Activated T-cell treated with anti-CD3 and anti-CD28 coated beads, Interleukin-2, amount 50 U/mL, for 72 hours (primary cell): ENCODE results near the gene AMFR. TPM values are rescaled to one million over a fixed set of nuclear protein-coding genes. Genes with fewer than 3 reads are reported as not detected.

Experiments used
- ATAC-seq, 2 donors: fragments of 150-1000 bp; cut with Tn5 transposase; replicated peaks in 1 of 2; 2 replicates each; pipeline ENCODE4 v1.10.0; 2021; ENCODE audit warnings: moderate library complexity in 2 of 2, mild to moderate bottlenecking in 1 of 2
- DNase-seq, 2 donors: peaks; one replicate each; pipeline ENCODE4 v3.0.0; 2021 to 2022; ENCODE audit warnings: mixed read lengths in 1 of 2
- H3K27ac Mint-ChIP-seq: one replicate; pipeline ENCODE4 v1.8.0; 2022; ENCODE audit warnings: mild to moderate bottlenecking, moderate library complexity, mixed read lengths
- H3K27me3 Mint-ChIP-seq: one replicate; pipeline ENCODE4 v1.8.0; 2022; ENCODE audit warnings: low read depth, mixed read lengths
- H3K36me3 Mint-ChIP-seq, 2 donors: one replicate each; pipeline ENCODE4 v1.8.0; 2022; ENCODE audit warnings: mixed read lengths in 2 of 2, mild to moderate bottlenecking in 1 of 2; ENCODE audit not compliant: insufficient read depth in 2 of 2
- H3K4me1 Mint-ChIP-seq: one replicate; pipeline ENCODE4 v1.8.0; 2022; ENCODE audit warnings: low read depth, mixed read lengths
- H3K4me3 Mint-ChIP-seq, 2 donors: one replicate each; pipeline ENCODE4 v1.8.0; 2022; ENCODE audit warnings: mild to moderate bottlenecking in 2 of 2, mixed read lengths in 2 of 2, moderate library complexity in 2 of 2
- H3K9me3 Mint-ChIP-seq, 2 donors: one replicate each; pipeline ENCODE4 v1.8.0; 2022; ENCODE audit warnings: mixed read lengths in 2 of 2
- total RNA-seq, 2 donors: library from RNA; stranded (reverse); gene quantifications; one replicate each; pipeline ENCODE4 v1.2.3, GENCODE V29; 2022

Gene AMFR
- total RNA-seq = 10 to 100 TPM; 70.1 to 75.0 TPM

DNA sequence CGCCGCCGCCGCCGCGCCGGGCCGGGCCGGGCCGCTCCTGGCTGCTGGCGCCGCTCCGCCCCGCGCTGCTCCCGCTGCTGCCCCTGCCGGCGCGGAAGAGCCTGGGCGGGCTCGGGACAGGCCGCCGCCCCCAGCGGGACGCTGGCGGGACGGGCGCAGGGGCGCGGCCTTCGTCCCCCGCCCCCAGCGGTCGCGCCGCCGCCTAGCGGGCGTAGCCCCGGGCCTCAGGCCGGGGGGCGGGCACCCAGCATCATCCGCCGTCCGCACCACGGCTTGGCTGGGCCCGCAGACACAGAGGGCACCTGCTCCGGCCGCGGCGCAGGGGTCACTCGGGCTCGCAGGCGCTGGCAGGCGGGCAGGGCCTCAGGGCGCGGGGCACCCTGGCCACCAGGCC lies at the start of gene AMFR:
AMFR (minus strand) TSS at position 107 of the 394 bp plus-strand sequence. CDS start 218 bp downstream, outside the sequence.
- ATAC-seq = peak; percentile 94 to 96
- peak within 1 kb of the TSS; percentile 96 for H3K27ac Mint-ChIP-seq
- peaks cover 51% of the 10 kb centered on the region for H3K4me1 Mint-ChIP-seq
- H3K4me3 Mint-ChIP-seq = peak within 1 kb of the TSS; percentile 90 to 99
- H3K9me3 Mint-ChIP-seq = no peaks in the 10 kb centered on the region
- H3K36me3 Mint-ChIP-seq = peaks cover under 1 to 4% of the 10 kb centered on the region in 2 donors
- no peaks in the 10 kb centered on the region for H3K27me3 Mint-ChIP-seq
- peak; percentile 82 to 86 for DNase-seq

DNA sequence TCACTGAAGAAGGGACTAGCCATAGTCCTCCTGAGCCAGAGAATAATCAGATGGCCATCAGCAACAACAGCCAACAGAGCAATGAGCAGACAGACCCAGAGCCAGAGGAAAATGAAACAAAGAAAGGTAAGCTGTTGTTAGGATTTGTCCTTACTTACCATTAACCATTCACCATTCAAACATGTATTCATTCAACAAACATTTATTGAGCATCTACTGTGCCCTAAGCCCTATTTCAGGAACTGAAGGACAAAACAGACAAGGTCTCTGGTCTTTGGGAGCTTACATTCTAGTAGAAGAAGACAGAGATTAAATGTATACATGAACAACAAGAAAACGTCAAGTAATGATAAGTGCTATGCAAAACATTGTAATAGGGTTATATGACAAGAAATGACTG lies 45.3 kb upstream of the AMFR start:
- Mint-ChIP-seq H3K27ac (peak overlapping the region; percentile 2), H3K36me3 (peaks cover 6 to 46% of the 10 kb centered on the region in 2 donors)

GRCh38 chr16:56470232-56470631 lies 44.9 kb upstream of the AMFR start:
- Mint-ChIP-seq H3K27ac (peak overlapping the region; percentile 8), H3K36me3 (peaks cover 6 to 45% of the 10 kb centered on the region in 2 donors), H3K9me3 (no peaks in the 10 kb centered on the region), H3K27me3 (no peaks in the 10 kb centered on the region), H3K4me1 (no peaks in the 10 kb centered on the region), H3K4me3 (no peak overlapping the region)
- ATAC-seq (no peak), DNase-seq (no peak)

More for the DNA sequence above, 45.3 kb upstream of the AMFR start:
- Mint-ChIP-seq H3K4me3 (no peak overlapping the region), H3K4me1 (no peaks in the 10 kb centered on the region), H3K27me3 (no peaks in the 10 kb centered on the region), H3K9me3 (no peaks in the 10 kb centered on the region)
- DNase-seq (no peak), ATAC-seq (no peak)

GRCh38 chr16:56469748-56470147 lies 44.4 kb upstream of the AMFR start:
- Mint-ChIP-seq H3K9me3 (no peaks in the 10 kb centered on the region), H3K4me3 (no peak overlapping the region), H3K4me1 (no peaks in the 10 kb centered on the region), H3K36me3 (peaks cover 6 to 41% of the 10 kb centered on the region in 2 donors), H3K27ac (peak overlapping the region; percentile 54), H3K27me3 (no peaks in the 10 kb centered on the region)
- DNase-seq (no peak), ATAC-seq (no peak)

- peaks cover 6 to 42% of the 10 kb centered on the region in 2 donors for H3K36me3 Mint-ChIP-seq
- H3K27me3 Mint-ChIP-seq = no peaks in the 10 kb centered on the region
- H3K27ac Mint-ChIP-seq = peak overlapping the region; percentile 88
- H3K4me3 Mint-ChIP-seq = no peak overlapping the region
- no peaks in the 10 kb centered on the region for H3K4me1 Mint-ChIP-seq
- no peaks in the 10 kb centered on the region for H3K9me3 Mint-ChIP-seq
- no peak for ATAC-seq
- DNase-seq = no peak
These were observed 43.5 kb upstream of the AMFR start for GRCh38 chr16:56468800-56469199.

DNA sequence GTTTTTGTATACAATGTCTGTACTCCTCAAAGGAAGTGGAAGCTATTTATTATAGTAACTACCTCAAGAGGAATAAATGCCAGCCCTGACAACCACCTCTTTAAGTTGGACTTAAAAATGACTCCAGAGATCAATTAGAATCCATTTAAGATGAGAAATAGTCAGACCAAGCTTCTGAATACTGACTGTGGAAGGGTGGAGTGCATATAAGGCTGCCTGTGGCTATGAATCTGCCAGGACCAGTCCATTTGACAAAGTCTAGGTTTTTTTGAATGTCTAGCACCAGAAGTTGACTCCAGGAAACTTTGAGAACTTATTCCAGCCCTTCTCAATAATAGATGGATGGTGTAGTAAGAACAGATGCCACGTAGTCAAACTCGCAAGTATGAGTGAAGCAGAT lies 41.0 kb upstream of the AMFR start:
- no peak overlapping the region for H3K4me3 Mint-ChIP-seq
- no peaks in the 10 kb centered on the region for H3K4me1 Mint-ChIP-seq

GRCh38 chr16:56463153-56463552 lies 37.8 kb upstream of the AMFR start:
- no peak for ATAC-seq
- no peak overlapping the region for H3K4me3 Mint-ChIP-seq
- H3K27me3 Mint-ChIP-seq = no peaks in the 10 kb centered on the region
- no peaks in the 10 kb centered on the region for H3K9me3 Mint-ChIP-seq
- no peak overlapping the region for H3K27ac Mint-ChIP-seq
- peaks cover 4 to 16% of the 10 kb centered on the region in 2 donors for H3K36me3 Mint-ChIP-seq
- H3K4me1 Mint-ChIP-seq = no peaks in the 10 kb centered on the region
- no peak for DNase-seq

More for the DNA sequence above, 41.0 kb upstream of the AMFR start:
- Mint-ChIP-seq H3K27me3 (no peaks in the 10 kb centered on the region), H3K9me3 (no peaks in the 10 kb centered on the region), H3K27ac (no peak overlapping the region), H3K36me3 (peaks cover 6 to 33% of the 10 kb centered on the region in 2 donors)
- DNase-seq (no peak), ATAC-seq (no peak)

DNA sequence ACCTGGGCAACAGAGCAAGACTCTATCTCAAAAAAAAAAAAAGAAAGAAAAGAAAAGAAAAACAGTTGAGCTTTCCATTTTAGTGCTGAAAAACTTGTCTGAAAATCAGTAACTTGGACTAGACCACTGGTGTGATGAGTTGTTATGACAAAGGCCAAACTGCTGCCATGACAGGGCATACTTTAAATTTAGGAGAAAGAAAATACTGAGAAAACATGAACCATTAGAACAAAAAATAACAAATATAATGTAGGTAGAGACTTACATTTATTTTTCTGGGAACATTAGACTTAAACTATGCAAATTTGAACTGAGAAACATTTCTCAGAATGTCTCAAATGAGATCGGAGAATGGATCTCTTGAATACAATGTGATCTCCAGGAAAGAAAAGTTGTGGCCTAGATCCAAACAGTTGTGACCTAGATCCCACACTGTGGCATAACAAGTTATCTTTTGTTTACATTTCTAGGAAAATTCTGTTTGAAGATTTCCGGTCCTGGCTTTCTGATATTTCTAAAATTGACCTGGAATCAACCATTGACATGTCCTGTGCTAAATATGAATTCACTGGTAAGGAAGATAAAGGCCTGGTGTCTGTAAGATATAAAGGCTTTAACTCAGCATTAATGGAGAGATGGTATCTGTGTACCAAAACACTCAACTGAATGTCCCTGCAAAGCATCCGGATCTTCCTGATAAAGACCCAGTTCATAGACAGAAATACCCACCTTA lies 36.9 kb upstream of the AMFR start:
- Mint-ChIP-seq H3K27ac (peak overlapping the region; percentile 54), H3K27me3 (no peaks in the 10 kb centered on the region), H3K4me3 (no peak overlapping the region), H3K4me1 (no peaks in the 10 kb centered on the region), H3K36me3 (peaks cover 3 to 12% of the 10 kb centered on the region in 2 donors), H3K9me3 (no peaks in the 10 kb centered on the region)
- ATAC-seq (no peak), DNase-seq (no peak)

GRCh38 chr16:56460101-56460500 lies 34.8 kb upstream of the AMFR start:
- Mint-ChIP-seq H3K36me3 (peaks cover 9 to 20% of the 10 kb centered on the region in 2 donors), H3K27ac (no peak overlapping the region), H3K4me1 (peaks cover 10% of the 10 kb centered on the region), H3K9me3 (no peaks in the 10 kb centered on the region), H3K27me3 (no peaks in the 10 kb centered on the region), H3K4me3 (no peak overlapping the region)
- ATAC-seq = no peak
- no peak for DNase-seq

DNA sequence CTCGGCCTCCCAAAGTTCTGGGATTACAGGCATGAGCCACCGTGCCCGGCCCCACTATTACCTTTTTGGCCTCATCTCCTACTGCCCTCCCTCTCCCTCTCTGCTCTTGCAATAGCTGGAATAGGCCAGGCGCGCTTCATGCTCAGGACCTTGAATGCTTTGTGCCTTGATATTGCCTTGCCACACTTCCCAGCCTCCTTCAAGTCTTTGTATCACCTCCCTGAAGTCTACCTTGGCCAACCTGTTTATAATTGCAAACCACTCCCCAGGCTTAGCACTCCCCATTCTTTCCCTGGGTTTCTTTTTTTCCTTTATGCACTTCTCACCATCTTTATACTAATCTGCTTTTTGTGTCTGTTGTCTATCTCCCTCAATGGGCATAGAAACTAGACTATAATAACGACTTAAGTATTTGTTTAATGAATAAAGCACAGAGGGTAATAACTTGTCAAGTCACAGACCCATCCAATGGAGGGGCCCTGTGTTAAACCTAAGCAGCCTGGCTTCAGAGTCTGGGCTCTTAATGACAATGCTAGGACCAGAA lies 32.7 kb upstream of the AMFR start:
- DNase-seq = no peak
- H3K4me1 Mint-ChIP-seq = peaks cover 10% of the 10 kb centered on the region
- peaks cover 13 to 31% of the 10 kb centered on the region in 2 donors for H3K36me3 Mint-ChIP-seq
- no peak overlapping the region for H3K4me3 Mint-ChIP-seq
- ATAC-seq = no peak
- no peaks in the 10 kb centered on the region for H3K9me3 Mint-ChIP-seq
- H3K27ac Mint-ChIP-seq = no peak overlapping the region
- H3K27me3 Mint-ChIP-seq = no peaks in the 10 kb centered on the region

- Mint-ChIP-seq H3K4me3 (peak overlapping the region; percentile 92 to 93), H3K4me1 (peaks cover 56% of the 10 kb centered on the region), H3K36me3 (peaks cover 20 to 43% of the 10 kb centered on the region in 2 donors), H3K27me3 (no peaks in the 10 kb centered on the region), H3K9me3 (no peaks in the 10 kb centered on the region), H3K27ac (peak overlapping the region; percentile 100)
- peak; percentile 27 to 40 for ATAC-seq
- peak; percentile 6 to 10 for DNase-seq
These were observed 26.7 kb upstream of the AMFR start for GRCh38 chr16:56451753-56452689.

DNA sequence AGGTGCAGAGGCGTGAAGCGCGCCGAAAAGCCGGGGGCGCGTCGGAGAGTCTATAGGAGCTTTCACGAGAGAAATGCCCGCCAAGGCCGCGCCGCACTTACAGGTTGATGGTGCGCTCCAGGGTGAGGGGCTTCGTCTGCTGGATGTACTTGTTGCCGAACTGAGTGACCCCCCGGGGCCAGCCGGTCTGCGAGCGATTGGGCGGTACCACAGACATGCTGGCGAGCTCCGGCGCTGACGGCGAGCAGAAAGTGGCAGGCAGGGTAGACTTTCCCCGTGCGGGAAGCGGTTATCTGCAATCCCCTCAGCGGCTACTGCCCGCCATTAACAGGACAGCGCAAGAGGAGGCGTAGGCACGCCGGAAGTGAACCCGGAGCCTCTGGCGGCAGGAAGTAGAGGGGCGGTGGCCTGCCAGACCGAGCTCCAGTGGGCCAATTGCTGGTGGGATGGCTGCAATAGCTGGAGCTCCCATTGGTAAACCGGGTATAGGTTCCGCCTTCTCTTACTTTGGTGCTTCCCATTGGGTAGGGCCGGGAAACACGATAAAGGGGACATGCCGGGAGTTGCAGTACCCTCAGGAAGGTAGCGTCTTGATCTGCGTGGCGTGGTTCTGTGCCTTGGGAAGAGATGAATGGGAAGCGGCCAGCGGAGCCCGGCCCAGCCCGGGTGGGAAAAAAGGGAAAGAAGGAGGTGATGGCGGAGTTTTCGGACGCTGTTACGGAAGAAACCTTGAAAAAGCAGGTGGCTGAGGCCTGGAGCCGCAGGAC lies 25.8 kb upstream of the AMFR start, which contains the start of the genes NUDT21 and OGFOD1:
NUDT21 (minus strand) TSS at position 347 of the 767 bp plus-strand sequence; CDS start at position 217, 130 bp downstream.
OGFOD1 (plus strand) TSS at position 569 of the 767 bp plus-strand sequence; CDS start at position 628, 59 bp downstream.
- Mint-ChIP-seq H3K4me1 (peaks cover 57% of the 10 kb centered on the region), H3K36me3 (peaks cover 17 to 43% of the 10 kb centered on the region in 2 donors)

More for the DNA sequence above, 25.8 kb upstream of the AMFR start, which contains the start of the genes NUDT21 and OGFOD1:
- H3K4me3 Mint-ChIP-seq = peak within 1 kb of the TSS; percentile 92 to 93
- ATAC-seq (peak; percentile 93 to 96), DNase-seq (peak; percentile 92 to 95)
- H3K27me3 Mint-ChIP-seq = no peaks in the 10 kb centered on the region
- H3K9me3 Mint-ChIP-seq = no peaks in the 10 kb centered on the region
- H3K27ac Mint-ChIP-seq = peak within 1 kb of the TSS; percentile 100
